MM.1S (cell line): ENCODE results near the gene CRIP3.

Source experiments
- EZH2 ChIP-seq: fragments of 300-600 bp; sonication (generic); optimal IDR thresholded peaks from 2 replicates; pipeline ENCODE3; 2017; ENCODE audit warnings: low read depth, mild to moderate bottlenecking, antibody characterized with exemption, low read length, mixed read lengths
- TF ChIP-seq, protein P1 (sequence below): fragments of 300-600 bp; sonication (generic); IDR thresholded peaks from 2 replicates; pipeline ENCODE4 v1.5.1; 2016; ENCODE audit warnings: antibody characterized with exemption, low read length, mixed read lengths

DNA sequence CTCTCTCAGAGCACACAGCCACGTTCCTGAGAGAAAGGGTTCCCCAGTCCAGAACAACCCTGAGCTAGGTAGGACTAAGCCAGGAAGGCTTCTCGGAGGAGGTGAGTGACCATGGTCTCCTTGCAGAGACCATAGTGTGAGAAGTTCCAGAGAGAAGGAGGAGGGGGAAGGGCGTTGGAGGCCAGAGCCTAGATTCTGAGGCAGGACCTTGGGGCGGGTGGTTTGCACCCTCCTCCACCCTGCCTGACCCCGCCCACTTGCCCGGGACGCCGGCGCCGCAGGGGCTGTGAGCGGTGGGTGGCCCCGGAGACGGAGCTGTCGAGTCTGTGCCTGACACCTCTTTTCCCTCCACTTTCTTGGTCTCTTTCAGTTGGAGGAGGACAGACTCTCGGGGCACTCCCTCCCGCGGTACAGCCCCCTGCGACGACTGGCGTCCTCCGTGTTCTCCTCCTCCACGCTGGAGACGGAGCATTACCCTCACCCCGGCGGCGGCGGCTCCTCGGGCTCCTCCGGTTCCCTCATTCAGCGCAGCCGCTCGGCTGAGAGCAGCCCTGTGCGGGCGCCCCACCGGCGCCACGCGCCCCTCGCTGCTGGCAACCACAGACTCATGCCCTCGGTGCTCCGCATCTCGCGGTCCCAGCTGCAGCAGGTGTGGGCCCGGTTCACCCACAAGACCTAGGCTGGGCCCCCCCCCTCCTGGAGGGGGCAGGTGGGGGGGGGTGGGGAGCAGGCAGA, 39.2 kb downstream of the CRIP3 start:
- TF ChIP-seq EZH2 = no peak
- TF ChIP-seq, protein P1, sequence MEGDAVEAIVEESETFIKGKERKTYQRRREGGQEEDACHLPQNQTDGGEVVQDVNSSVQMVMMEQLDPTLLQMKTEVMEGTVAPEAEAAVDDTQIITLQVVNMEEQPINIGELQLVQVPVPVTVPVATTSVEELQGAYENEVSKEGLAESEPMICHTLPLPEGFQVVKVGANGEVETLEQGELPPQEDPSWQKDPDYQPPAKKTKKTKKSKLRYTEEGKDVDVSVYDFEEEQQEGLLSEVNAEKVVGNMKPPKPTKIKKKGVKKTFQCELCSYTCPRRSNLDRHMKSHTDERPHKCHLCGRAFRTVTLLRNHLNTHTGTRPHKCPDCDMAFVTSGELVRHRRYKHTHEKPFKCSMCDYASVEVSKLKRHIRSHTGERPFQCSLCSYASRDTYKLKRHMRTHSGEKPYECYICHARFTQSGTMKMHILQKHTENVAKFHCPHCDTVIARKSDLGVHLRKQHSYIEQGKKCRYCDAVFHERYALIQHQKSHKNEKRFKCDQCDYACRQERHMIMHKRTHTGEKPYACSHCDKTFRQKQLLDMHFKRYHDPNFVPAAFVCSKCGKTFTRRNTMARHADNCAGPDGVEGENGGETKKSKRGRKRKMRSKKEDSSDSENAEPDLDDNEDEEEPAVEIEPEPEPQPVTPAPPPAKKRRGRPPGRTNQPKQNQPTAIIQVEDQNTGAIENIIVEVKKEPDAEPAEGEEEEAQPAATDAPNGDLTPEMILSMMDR = no peak
